Activated naive CD8-positive, alpha-beta T cell treated with anti-CD3 and anti-CD28 coated beads, Interleukin-2, amount 10 ng/mL, durations not matched to agents 7 days and 5 days (primary cell): Measurements from ENCODE around the gene NT5DC3. TPM values are rescaled to one million over a fixed set of nuclear protein-coding genes. Genes with fewer than 3 reads are reported as not detected.

Experiments
- ATAC-seq: fragments of 150-1000 bp; cut with Tn5 transposase; one replicate; pipeline ENCODE4 v1.10.0; 2021; ENCODE audit warnings: low read depth, moderate library complexity
- POLR2A ChIA-PET: fragments of 350-600 bp; sonication (Branson Sonifier 250); formaldehyde crosslinking; loops from one replicate; lab custom pipeline; 2021; ENCODE audit warnings: antibody characterized with exemption; lab: Charles Lee
- DNase-seq: peaks from one replicate; pipeline ENCODE4 v3.0.0; 2021
- H3K27ac Mint-ChIP-seq: one replicate; pipeline ENCODE4 v1.8.0; 2022; ENCODE audit warnings: mild to moderate bottlenecking, mixed read lengths
- H3K27me3 Mint-ChIP-seq: one replicate; pipeline ENCODE4 v1.8.0; 2022; ENCODE audit warnings: mild to moderate bottlenecking, moderate library complexity, mixed read lengths
- H3K36me3 Mint-ChIP-seq: one replicate; pipeline ENCODE4 v1.8.0; 2021; ENCODE audit warnings: mild to moderate bottlenecking, mixed read lengths
- H3K4me1 Mint-ChIP-seq: one replicate; pipeline ENCODE4 v1.8.0; 2021; ENCODE audit warnings: mixed read lengths
- H3K4me3 Mint-ChIP-seq: one replicate; pipeline ENCODE4 v1.8.0; 2022; ENCODE audit warnings: mild to moderate bottlenecking, moderate library complexity, mixed read lengths
- H3K9me3 Mint-ChIP-seq: one replicate; pipeline ENCODE4 v1.8.0; 2021; ENCODE audit warnings: mixed read lengths
- total RNA-seq, 2 experiments: library from RNA; stranded (reverse); gene quantifications; one replicate each; pipeline ENCODE4 v1.2.3, GENCODE V29; 2021

The NT5DC3 gene
- total RNA-seq, 2 experiments from 2014 or later: 3.4 to 4.1 TPM

DNA sequence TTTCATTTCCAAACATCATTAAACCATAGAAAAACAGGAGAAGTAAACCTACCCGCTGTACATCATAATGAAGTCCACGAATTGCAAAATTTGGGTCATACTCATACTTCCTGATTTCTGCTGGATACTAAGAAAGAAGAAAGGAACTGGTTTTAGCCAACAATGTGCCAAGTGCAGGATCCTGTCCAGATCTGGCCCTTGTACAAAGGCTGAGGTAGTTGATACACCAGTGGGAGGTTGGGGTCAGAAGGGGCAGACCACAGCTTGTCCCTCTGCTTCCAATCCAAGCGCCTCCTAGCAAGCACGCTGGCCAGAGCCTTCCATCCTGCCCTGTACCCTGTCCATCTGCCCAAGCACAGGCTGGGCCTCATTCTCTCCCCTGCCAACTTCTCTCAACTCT lies 34.2 kb downstream of the NT5DC3 start:
- H3K4me3 Mint-ChIP-seq: no peak overlapping the region
- no peaks in the 10 kb centered on the region for H3K9me3 Mint-ChIP-seq
- no peaks in the 10 kb centered on the region for H3K27me3 Mint-ChIP-seq
- H3K36me3 Mint-ChIP-seq: peaks cover 12% of the 10 kb centered on the region
- POLR2A ChIA-PET: interaction anchor here (1.0 kb wide), 1 partner anchor 11 kb away, joined by 3 read pairs; no protein-coding TSS in a partner anchor
- ATAC-seq (no peak), DNase-seq (no peak)
- H3K27ac Mint-ChIP-seq: no peak overlapping the region
- no peaks in the 10 kb centered on the region for H3K4me1 Mint-ChIP-seq

GRCh38 chr12:103805655-103806360 lies 35.2 kb downstream of the NT5DC3 start:
- peaks cover 12% of the 10 kb centered on the region for H3K36me3 Mint-ChIP-seq
- no peaks in the 10 kb centered on the region for H3K27me3 Mint-ChIP-seq
- no peak overlapping the region for H3K4me3 Mint-ChIP-seq
- ATAC-seq: no peak
- no peaks in the 10 kb centered on the region for H3K9me3 Mint-ChIP-seq
- no peaks in the 10 kb centered on the region for H3K4me1 Mint-ChIP-seq
- POLR2A ChIA-PET: interaction anchor here (1.0 kb wide), 1 partner anchor 12 kb away, joined by 3 read pairs; no protein-coding TSS in a partner anchor
- DNase-seq: no peak
- no peak overlapping the region for H3K27ac Mint-ChIP-seq

DNA sequence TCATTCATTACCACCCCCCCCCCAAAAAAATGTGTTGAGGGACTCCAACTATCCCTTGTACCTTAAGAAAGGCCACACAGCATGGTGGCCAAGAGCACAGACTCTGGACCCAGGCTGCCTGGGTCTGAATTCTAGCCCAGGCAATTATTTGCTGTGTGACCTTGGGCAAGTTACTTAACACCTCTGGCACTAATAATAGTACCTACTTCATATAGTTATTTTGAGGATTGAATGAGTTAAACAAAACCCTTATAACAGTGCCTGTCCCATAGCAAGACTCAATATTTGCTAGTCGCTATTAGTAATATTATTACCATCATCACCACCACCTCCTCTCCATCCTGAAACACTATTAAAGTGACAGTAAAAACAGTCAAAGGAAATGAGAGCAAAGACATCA lies 37.2 kb downstream of the NT5DC3 start:
- H3K27me3 Mint-ChIP-seq: no peaks in the 10 kb centered on the region
- peaks cover 12% of the 10 kb centered on the region for H3K36me3 Mint-ChIP-seq
- DNase-seq: no peak
- POLR2A ChIA-PET: no interaction called here
- H3K27ac Mint-ChIP-seq: no peak overlapping the region
- H3K4me1 Mint-ChIP-seq: peaks cover 7% of the 10 kb centered on the region
- no peak for ATAC-seq
- H3K4me3 Mint-ChIP-seq: no peak overlapping the region
- H3K9me3 Mint-ChIP-seq: peaks cover 2% of the 10 kb centered on the region

- no peak overlapping the region for H3K4me3 Mint-ChIP-seq
- H3K36me3 Mint-ChIP-seq: peaks cover 12% of the 10 kb centered on the region
- H3K27ac Mint-ChIP-seq: no peak overlapping the region
- ATAC-seq: no peak
- H3K27me3 Mint-ChIP-seq: no peaks in the 10 kb centered on the region
- peaks cover 7% of the 10 kb centered on the region for H3K4me1 Mint-ChIP-seq
- peaks cover 2% of the 10 kb centered on the region for H3K9me3 Mint-ChIP-seq
- DNase-seq: no peak
- POLR2A ChIA-PET: no interaction called here
Measured at GRCh38 chr12:103802586-103802886, 38.5 kb downstream of the NT5DC3 start.

DNA sequence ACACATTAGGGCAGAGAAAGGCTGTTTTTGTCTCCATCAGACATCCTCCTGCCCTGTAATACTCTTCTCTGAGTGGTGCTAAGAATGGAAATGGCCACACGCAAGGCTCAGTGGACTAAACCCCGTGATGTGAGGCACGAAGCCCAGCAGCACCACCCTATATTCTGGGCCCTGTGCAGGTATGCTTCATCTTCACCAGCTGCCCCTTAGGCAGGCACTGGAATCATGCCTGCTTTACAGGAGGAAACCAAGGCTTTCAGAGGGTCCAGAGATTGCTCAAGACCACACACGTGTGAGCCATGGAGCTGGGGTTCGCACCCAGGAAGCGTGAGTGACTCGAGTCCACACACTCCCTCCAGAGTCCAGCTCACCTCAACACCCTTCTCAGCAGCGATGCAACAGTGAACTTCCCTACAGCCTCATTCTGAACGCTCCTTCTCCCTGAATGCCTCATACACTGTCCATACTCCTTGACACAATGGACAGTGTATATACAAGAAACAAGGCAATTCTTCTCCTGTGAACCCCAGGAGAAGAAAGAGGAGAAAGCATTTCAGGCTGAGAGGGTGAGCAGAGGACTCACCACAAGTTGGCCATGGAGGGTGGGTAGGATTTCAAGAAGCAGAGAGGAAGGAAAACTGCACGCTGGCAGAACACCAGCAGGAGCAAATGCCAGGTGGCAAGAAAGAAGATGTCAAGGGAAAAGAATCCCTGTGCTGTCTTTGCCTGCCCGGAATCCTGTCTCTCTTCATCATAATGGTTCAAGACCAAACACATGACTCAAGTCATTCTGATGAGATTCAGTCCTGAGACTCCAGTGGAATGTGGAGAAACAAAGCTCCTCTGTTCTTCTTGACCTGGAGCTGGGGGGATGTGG lies 39.1 kb downstream of the NT5DC3 start:
- ATAC-seq (no peak), DNase-seq (no peak)
- Mint-ChIP-seq H3K4me1 (peaks cover 7% of the 10 kb centered on the region), H3K27me3 (no peaks in the 10 kb centered on the region), H3K9me3 (peaks cover 2% of the 10 kb centered on the region), H3K36me3 (peaks cover 15% of the 10 kb centered on the region), H3K4me3 (no peak overlapping the region), H3K27ac (no peak overlapping the region)
- POLR2A ChIA-PET: no interaction called here

GRCh38 chr12:103799857-103800771 lies 40.9 kb downstream of the NT5DC3 start:
- DNase-seq (no peak), ATAC-seq (no peak)
- POLR2A ChIA-PET: no interaction called here
- Mint-ChIP-seq H3K9me3 (peaks cover 2% of the 10 kb centered on the region), H3K36me3 (peaks cover 16% of the 10 kb centered on the region), H3K27ac (no peak overlapping the region), H3K4me3 (no peak overlapping the region), H3K27me3 (no peaks in the 10 kb centered on the region), H3K4me1 (peaks cover 7% of the 10 kb centered on the region)

- H3K4me3 Mint-ChIP-seq: no peak overlapping the region
Measured at GRCh38 chr12:103799504-103799856, 41.6 kb downstream of the NT5DC3 start.

DNA sequence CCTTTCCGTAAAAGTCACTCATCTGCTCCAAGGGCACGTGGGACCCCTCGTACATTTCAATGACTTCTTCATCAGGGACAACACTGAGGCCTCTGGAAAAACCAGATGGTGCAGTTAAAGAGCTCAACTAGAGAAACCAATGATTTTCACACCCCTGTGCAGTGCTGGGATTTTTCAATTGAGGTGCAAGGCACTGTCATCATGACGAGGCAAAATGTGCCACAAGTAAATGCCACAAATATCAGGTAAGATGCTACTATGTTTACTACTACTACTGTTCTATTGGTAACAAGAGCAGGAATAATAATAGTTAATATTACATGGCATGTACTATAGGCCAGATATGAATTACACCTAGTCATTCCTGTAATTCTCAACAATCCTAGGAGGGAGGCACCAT lies 42.4 kb downstream of the NT5DC3 start:
- DNase-seq (no peak), ATAC-seq (no peak)
- H3K27ac Mint-ChIP-seq: no peak overlapping the region
- H3K9me3 Mint-ChIP-seq: peaks cover 2% of the 10 kb centered on the region
- peaks cover 11% of the 10 kb centered on the region for H3K36me3 Mint-ChIP-seq
- no peaks in the 10 kb centered on the region for H3K27me3 Mint-ChIP-seq
- H3K4me1 Mint-ChIP-seq: peaks cover 12% of the 10 kb centered on the region
- H3K4me3 Mint-ChIP-seq: no peak overlapping the region
- POLR2A ChIA-PET: no interaction called here

More at GRCh38 chr12:103799504-103799856, 41.6 kb downstream of the NT5DC3 start:
- Mint-ChIP-seq H3K36me3 (peaks cover 15% of the 10 kb centered on the region), H3K4me1 (peaks cover 11% of the 10 kb centered on the region), H3K27ac (no peak overlapping the region), H3K27me3 (no peaks in the 10 kb centered on the region), H3K9me3 (peaks cover 2% of the 10 kb centered on the region)
- DNase-seq (no peak), ATAC-seq (no peak)
- POLR2A ChIA-PET: no interaction called here

DNA sequence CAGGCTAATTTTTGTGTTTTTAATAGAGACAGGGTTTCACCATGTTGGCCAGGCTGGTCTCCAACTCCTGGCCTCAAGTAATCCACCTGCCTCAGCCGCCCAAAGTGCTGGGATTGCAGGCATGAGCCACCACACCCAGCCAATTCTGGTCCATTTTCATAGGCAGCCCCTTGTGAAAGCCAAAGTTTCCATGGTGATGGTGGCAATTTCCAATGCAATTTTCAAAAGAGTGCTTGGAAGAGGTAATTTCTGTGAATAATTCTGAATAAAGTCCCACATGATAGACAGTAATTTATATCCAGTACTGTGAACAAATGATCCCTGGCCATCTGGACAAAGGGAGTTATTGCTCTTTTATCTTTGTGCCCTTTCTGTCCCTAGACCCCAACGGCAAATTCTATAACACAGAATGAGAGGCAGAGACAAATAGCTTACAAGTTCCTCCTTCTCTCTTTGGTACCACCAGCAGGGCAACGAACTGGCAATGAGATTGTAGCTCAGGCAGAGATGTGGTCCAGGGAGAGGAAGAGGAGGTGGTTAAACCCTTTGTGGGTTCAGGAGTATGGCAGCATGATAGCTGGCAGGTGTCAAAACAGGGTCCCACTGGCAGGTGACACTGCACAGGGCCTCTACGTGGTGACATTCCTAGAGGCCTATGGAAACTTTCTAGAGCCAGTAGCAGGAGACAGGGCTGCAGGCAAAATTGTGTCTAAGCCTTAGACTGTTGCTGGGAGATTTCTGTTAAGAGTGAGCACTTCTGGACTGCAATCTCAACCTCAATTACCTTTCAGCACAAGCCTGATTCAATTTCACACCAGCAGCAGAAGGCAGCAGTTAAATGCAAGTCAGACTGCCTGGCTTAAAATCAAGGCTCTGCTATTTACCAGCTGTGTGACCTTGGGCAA lies 46.5 kb downstream of the NT5DC3 start:
- ATAC-seq (peak; percentile 42), DNase-seq (no peak)
- Mint-ChIP-seq H3K27ac (no peak overlapping the region), H3K4me1 (peaks cover 8% of the 10 kb centered on the region), H3K27me3 (no peaks in the 10 kb centered on the region), H3K36me3 (peaks cover 11% of the 10 kb centered on the region), H3K4me3 (no peak overlapping the region), H3K9me3 (no peaks in the 10 kb centered on the region)
- POLR2A ChIA-PET: no interaction called here

GRCh38 chr12:103793512-103794045 lies 47.5 kb downstream of the NT5DC3 start:
- no peaks in the 10 kb centered on the region for H3K9me3 Mint-ChIP-seq
- no peak overlapping the region for H3K4me3 Mint-ChIP-seq
- ATAC-seq (no peak), DNase-seq (no peak)
- peaks cover 8% of the 10 kb centered on the region for H3K36me3 Mint-ChIP-seq
- H3K27ac Mint-ChIP-seq: no peak overlapping the region
- H3K4me1 Mint-ChIP-seq: peaks cover 5% of the 10 kb centered on the region
- no peaks in the 10 kb centered on the region for H3K27me3 Mint-ChIP-seq
- POLR2A ChIA-PET: no interaction called here

GRCh38 chr12:103793046-103793445 lies 48.0 kb downstream of the NT5DC3 start:
- peaks cover 5% of the 10 kb centered on the region for H3K4me1 Mint-ChIP-seq
- no peak for DNase-seq
- H3K36me3 Mint-ChIP-seq: peaks cover 8% of the 10 kb centered on the region
- no peaks in the 10 kb centered on the region for H3K9me3 Mint-ChIP-seq
- POLR2A ChIA-PET: no interaction called here
- no peaks in the 10 kb centered on the region for H3K27me3 Mint-ChIP-seq
- no peak for ATAC-seq
- no peak overlapping the region for H3K4me3 Mint-ChIP-seq
- no peak overlapping the region for H3K27ac Mint-ChIP-seq

DNA sequence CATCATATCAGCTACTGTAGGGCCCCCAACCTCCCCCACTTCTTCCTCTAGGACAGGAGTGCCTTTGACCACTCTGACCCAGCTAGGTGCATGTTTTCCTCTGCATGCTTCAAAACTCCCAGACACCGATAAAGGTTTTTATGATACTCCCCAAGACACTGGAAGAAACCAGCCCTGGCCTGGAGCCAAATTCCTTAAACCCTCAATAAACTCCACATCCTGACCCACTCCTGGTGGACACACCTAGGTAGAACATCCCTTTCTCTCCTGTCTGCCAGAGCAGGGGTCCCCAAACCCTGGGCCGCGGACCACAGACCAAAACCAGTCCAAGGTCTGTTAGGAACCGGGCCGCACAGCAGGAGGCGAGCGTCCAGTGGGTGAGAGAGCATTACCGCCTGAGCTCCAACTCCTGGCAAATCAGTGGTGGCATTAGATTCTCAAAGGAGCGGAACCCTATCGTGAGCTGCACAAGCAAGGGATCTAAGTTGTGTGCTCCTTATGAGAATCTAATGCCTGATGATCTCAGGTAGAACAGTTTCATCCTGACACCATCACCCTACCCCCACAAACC lies 49.6 kb downstream of the NT5DC3 start:
- no peaks in the 10 kb centered on the region for H3K9me3 Mint-ChIP-seq
- H3K27me3 Mint-ChIP-seq: no peaks in the 10 kb centered on the region
- H3K36me3 Mint-ChIP-seq: peaks cover 2% of the 10 kb centered on the region
- DNase-seq (no peak), ATAC-seq (no peak)
- H3K27ac Mint-ChIP-seq: no peak overlapping the region
- H3K4me1 Mint-ChIP-seq: peaks cover 5% of the 10 kb centered on the region
- no peak overlapping the region for H3K4me3 Mint-ChIP-seq
- POLR2A ChIA-PET: no interaction called here
